Peyer's patch (tissue), 4 donors: ENCODE data around the gene KRT8. TPM values are rescaled to one million over a fixed set of nuclear protein-coding genes. Genes with fewer than 3 reads are reported as not detected.

ENCODE experiments used
- DNase-seq, 3 donors: peaks; one replicate each; pipeline ENCODE4 v3.0.0-alpha.2; 2017 to 2019
- H3K27ac ChIP-seq, 4 donors: fragments of 200-600 bp; sonication (generic); one replicate each; pipeline ENCODE4 v1.5.1; 2016 to 2019
- H3K27me3 ChIP-seq, 2 donors: fragments of 200-600 bp; sonication (generic); one replicate each; pipeline ENCODE4 v1.5.1; 2019
- H3K36me3 ChIP-seq, 3 donors: fragments of 200-600 bp; sonication (generic); one replicate each; pipeline ENCODE4 v1.5.1; 2016 to 2019
- H3K4me1 ChIP-seq, 4 donors: fragments of 200-600 bp; sonication (generic); one replicate each; pipeline ENCODE4 v1.5.1; 2016 to 2019
- H3K4me3 ChIP-seq, 4 donors: fragments of 200-600 bp; sonication (generic); 1 replicate in 3 of 4; 2 replicates in 1 of 4; pipeline ENCODE4 v1.5.1; 2016 to 2019; ENCODE audit warnings: mild to moderate bottlenecking in 1 of 4
- H3K9me3 ChIP-seq, 4 donors: fragments of 200-600 bp; sonication (generic); one replicate each; pipeline ENCODE4 v1.5.1; 2016 to 2019; ENCODE audit warnings: mild to moderate bottlenecking in 1 of 4
- POLR2A ChIP-seq, 2 donors: fragments of 450-650 bp; IDR thresholded peaks; one replicate each; pipeline ENCODE4 v1.5.1; 2017; ENCODE audit warnings: antibody characterized with exemption in 2 of 2, mild to moderate bottlenecking in 2 of 2, moderate library complexity in 2 of 2
- total RNA-seq, 4 donors: library from RNA; depleted of rRNA; stranded (reverse); fragments of >200 nt; gene quantifications; one replicate each; pipeline ENCODE4 v1.1.0, GENCODE V29; 2016
- TF ChIP-seq, protein P1 (sequence below), 6 experiments: fragments of 450-650 bp in 4 of 6; fragments of 200-600 bp in 2 of 6; sonication (generic) in 1 of 6; IDR thresholded peaks; one replicate each; pipeline ENCODE4 v1.5.1; 2017 to 2019; ENCODE audit warnings: antibody characterized with exemption in 6 of 6, mild to moderate bottlenecking in 3 of 6, moderate library complexity in 1 of 6

The KRT8 gene
- total RNA-seq, 4 donors from 2014 or later, result 1,046 to 2,452 (median 2,098) TPM

DNA sequence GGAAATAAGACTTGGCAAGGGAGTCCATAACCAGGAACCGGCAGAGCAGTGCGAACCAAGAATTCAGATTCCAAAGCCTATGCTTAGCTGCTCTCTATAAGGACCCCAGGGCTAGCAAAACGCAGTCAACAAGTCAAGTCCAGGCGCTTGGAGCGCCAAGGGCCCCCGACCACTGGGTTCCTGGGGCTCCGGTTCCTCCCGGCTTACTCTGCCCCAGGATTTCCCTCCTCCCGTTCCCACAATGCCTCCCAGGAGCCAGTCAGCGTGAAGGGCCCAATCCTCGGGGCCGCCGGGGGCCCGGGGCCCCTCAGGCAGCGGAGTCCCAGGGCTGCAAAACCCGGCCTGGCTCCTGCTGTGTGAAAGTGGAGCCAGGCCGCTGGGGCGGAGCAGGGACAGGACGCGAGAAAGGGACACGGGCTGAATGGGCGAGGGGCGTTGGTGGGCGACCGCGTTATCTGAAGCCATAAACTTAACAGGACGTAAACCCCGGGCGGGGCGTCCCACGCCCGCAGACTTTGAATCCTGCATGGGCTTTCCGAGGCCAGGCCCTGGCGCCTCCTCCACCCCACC, 1.5 kb downstream of the KRT8 start:
- Histone ChIP-seq H3K4me1 (peaks cover 0 to 51% (median 4%) of the 10 kb centered on the region in 4 donors), H3K4me3 (peak overlapping the region; percentile 44 to 89 (median 57)), H3K27ac (peak overlapping the region; percentile 57 to 97 (median 90)), H3K36me3 (peaks cover 0 to 30% (median 0%) of the 10 kb centered on the region in 3 donors), H3K9me3 (no peaks in the 10 kb centered on the region), H3K27me3 (no peaks in the 10 kb centered on the region)
- DNase-seq, result peak; percentile 45 to 89 (median 75)
- TF ChIP-seq POLR2A (IDR thresholded peaks at IDR 0.05), result peak; percentile 30 to 52
- TF ChIP-seq, protein P1, sequence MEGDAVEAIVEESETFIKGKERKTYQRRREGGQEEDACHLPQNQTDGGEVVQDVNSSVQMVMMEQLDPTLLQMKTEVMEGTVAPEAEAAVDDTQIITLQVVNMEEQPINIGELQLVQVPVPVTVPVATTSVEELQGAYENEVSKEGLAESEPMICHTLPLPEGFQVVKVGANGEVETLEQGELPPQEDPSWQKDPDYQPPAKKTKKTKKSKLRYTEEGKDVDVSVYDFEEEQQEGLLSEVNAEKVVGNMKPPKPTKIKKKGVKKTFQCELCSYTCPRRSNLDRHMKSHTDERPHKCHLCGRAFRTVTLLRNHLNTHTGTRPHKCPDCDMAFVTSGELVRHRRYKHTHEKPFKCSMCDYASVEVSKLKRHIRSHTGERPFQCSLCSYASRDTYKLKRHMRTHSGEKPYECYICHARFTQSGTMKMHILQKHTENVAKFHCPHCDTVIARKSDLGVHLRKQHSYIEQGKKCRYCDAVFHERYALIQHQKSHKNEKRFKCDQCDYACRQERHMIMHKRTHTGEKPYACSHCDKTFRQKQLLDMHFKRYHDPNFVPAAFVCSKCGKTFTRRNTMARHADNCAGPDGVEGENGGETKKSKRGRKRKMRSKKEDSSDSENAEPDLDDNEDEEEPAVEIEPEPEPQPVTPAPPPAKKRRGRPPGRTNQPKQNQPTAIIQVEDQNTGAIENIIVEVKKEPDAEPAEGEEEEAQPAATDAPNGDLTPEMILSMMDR (IDR thresholded peaks at IDR 0.05), result no peak

DNA sequence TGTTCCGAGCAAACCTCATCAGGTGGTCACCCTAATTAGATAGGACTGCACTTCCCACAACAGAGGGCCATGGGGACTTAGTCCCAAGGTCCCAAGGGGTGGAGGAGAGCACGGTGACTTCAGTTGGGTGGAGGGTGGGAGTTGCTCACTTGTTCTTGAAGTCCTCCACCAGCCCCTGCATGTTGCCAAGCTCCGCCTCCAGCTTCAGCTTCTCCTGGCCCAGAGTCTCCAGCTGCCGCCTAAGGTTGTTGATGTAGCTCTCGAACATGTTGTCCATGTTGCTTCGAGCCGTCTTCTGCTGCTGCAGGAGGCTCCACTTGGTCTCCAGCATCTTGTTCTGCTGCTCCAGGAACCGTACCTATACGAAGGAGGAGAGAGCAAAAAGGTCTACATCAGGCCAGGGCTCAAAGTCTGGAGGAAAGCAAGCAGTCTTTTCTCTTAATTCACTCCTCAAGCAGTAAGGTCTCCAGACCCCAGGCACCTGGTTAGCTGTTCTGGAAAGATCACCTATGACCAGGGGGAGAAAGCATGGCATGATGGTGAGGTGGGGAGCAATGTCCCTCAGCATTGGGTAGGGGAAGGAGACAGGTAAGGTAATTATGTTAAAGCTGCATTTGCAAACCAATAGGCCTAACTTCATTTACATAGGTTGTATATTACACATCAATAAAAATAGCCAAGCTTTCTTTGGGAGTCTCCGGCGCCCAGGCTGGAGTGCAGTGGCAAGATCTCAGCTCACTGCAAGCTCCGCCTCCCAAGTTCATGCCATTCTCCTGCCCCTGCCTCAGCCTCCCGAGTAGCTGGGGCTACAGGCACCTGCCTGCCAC, 2.9 kb downstream of the KRT8 start:
- peak in 1 of 2 donors; percentile 35 for TF ChIP-seq POLR2A (IDR thresholded peaks at IDR 0.05)
- TF ChIP-seq, protein P1 (IDR thresholded peaks at IDR 0.05), result no peak
- Histone ChIP-seq H3K36me3 (peaks cover 0 to 42% (median 0%) of the 10 kb centered on the region in 3 donors), H3K27ac (peak overlapping the region in 3 of 4 donors; percentile 87 to 97 (median 93)), H3K4me1 (peaks cover 0 to 48% (median 4%) of the 10 kb centered on the region in 4 donors), H3K4me3 (peak overlapping the region in 3 of 4 donors; percentile 52 to 89 (median 62)), H3K9me3 (no peaks in the 10 kb centered on the region), H3K27me3 (no peaks in the 10 kb centered on the region)
- no peak for DNase-seq

DNA sequence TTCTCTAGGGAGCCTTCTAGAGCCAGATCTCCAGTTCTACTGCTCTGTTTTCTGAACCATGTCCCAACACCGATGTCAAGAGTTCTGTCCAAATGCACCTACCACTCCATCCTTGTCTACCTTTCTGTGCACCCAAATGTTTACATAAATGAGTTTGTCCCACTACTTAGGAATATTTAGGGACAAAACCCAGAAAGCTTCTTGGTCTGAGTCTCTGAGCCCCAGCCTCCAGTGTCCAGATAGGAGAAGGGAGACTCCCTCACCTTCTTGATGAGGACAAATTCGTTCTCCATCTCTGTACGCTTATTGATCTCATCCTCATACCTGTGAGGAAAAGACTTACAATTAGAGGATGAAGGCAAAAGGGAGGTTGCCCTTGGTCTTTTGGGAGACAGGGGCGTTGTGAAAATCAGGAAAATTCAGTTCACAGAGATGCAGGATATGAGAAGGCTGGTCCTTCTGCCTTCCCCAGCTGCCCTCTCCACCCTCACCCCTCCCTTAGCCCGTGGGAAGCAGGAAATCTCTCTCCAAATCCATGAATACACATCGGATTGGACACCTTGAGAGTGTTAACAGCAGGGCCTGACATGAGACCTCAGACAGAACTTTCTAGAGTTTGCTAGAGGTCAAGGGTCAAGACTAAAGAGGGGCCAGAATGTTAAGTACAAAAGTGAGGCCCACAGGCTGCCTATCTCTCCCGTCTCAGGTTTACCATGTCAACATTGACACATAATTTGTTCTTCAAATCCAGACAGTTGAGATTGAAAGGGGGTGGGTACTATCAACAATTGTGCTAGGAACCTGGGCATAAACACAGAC, 3.8 kb downstream of the KRT8 start:
- H3K4me3 ChIP-seq, result peak overlapping the region in 2 of 4 donors; percentile 62 to 89
- DNase-seq, result no peak
- no peaks in the 10 kb centered on the region for H3K27me3 ChIP-seq
- peaks cover 0 to 45% (median 4%) of the 10 kb centered on the region in 4 donors for H3K4me1 ChIP-seq
- H3K27ac ChIP-seq, result peak overlapping the region in 2 of 4 donors; percentile 93 to 97
- TF ChIP-seq, protein P1 (IDR thresholded peaks at IDR 0.05), result no peak
- TF ChIP-seq POLR2A (IDR thresholded peaks at IDR 0.05), result no peak
- H3K36me3 ChIP-seq, result peaks cover 0 to 42% (median 0%) of the 10 kb centered on the region in 3 donors
- H3K9me3 ChIP-seq, result no peaks in the 10 kb centered on the region

DNA sequence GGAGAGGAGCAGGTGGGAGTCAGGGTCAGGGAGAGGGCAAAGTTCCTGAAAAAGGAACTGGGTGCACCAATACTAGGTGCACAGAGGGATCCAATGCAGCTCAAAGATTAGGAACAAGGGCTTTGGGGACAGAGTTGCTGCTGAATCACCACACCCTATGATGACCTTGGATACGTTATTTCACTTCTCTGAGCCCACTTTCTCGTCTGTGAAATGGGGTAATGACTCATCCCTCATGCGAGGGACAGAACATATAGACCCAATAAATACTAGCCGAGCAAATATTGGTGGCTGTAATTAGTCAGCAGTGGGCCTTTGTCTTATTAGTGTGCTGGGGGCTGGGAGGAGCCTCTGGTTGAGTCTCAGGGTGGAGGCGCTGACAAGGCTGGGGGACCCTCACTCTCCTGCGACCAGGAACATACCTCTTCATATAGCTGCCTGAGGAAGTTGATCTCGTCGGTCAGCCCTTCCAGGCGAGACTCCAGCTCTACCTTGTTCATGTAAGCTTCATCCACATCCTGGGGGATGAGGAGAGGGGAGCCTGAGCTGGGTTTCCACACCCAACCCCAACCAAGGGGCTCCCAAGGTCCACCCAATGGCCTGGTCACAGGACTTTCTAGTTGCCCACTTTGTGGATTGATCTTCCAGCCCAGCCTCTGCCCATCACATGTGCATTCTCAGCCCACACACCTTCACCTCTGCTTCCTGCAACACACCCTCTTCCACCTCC, 4.5 kb downstream of the KRT8 start:
- peaks cover 0 to 42% (median 0%) of the 10 kb centered on the region in 3 donors for H3K36me3 ChIP-seq
- DNase-seq, result no peak
- H3K9me3 ChIP-seq, result no peaks in the 10 kb centered on the region
- peaks cover 0 to 41% (median 7%) of the 10 kb centered on the region in 4 donors for H3K4me1 ChIP-seq
- TF ChIP-seq, protein P1 (IDR thresholded peaks at IDR 0.05), result no peak
- no peak for TF ChIP-seq POLR2A (IDR thresholded peaks at IDR 0.05)
- H3K27me3 ChIP-seq, result no peaks in the 10 kb centered on the region
- H3K27ac ChIP-seq, result peak overlapping the region in 3 of 4 donors; percentile 51 to 97 (median 93)
- peak overlapping the region in 2 of 4 donors; percentile 62 to 89 for H3K4me3 ChIP-seq
